Nephron (organoid): Measurements from ENCODE around the gene AMIGO3.

Source experiments
- H3K27ac Mint-ChIP-seq, 3 experiments: 2 replicates each; pipeline ENCODE4 v1.8.0; 2020; ENCODE audit warnings: mixed read lengths in 3 of 3, mild to moderate bottlenecking in 2 of 3, moderate library complexity in 1 of 3
- H3K27me3 Mint-ChIP-seq: 2 replicates; pipeline ENCODE4 v1.8.0; 2021; ENCODE audit warnings: low read depth, mild to moderate bottlenecking, moderate library complexity, mixed read lengths
- H3K36me3 Mint-ChIP-seq: 2 replicates; pipeline ENCODE4 v1.8.0; 2020; ENCODE audit warnings: low read depth, mixed read lengths
- H3K4me1 Mint-ChIP-seq: 2 replicates; pipeline ENCODE4 v1.8.0; 2020; ENCODE audit warnings: mixed read lengths
- H3K4me3 Mint-ChIP-seq, 3 experiments: 2 replicates each; pipeline ENCODE4 v1.8.0; 2020; ENCODE audit warnings: mild to moderate bottlenecking in 3 of 3, mixed read lengths in 3 of 3, moderate library complexity in 2 of 3
- H3K9me3 Mint-ChIP-seq: 2 replicates; pipeline ENCODE4 v1.8.0; 2020; ENCODE audit warnings: mixed read lengths
- CTCF ChIP-seq, 3 experiments: fragments of 200-600 bp; sonication (generic); IDR thresholded peaks; one replicate each; pipeline ENCODE4 v1.5.0; 2021; ENCODE audit warnings: antibody characterized with exemption in 3 of 3; ENCODE audit not compliant: unreplicated experiment in 3 of 3

The AMIGO3 gene

GRCh38 chr3:49711489-49711888 lies 8.0 kb downstream of the AMIGO3 start:
- Mint-ChIP-seq H3K27ac (no peak overlapping the region), H3K9me3 (no peaks in the 10 kb centered on the region), H3K4me3 (no peak overlapping the region), H3K36me3 (peaks cover 15% of the 10 kb centered on the region), H3K4me1 (no peaks in the 10 kb centered on the region), H3K27me3 (no peaks in the 10 kb centered on the region)
- no peak for TF ChIP-seq CTCF (IDR thresholded peaks at IDR 0.05; ENCODE audit: unreplicated experiment in 3 of 3)

GRCh38 chr3:49709852-49710251 lies 9.6 kb downstream of the AMIGO3 start:
- no peak for TF ChIP-seq CTCF (IDR thresholded peaks at IDR 0.05; ENCODE audit: unreplicated experiment in 3 of 3)
- Mint-ChIP-seq H3K4me1 (no peaks in the 10 kb centered on the region), H3K9me3 (no peaks in the 10 kb centered on the region), H3K4me3 (no peak overlapping the region), H3K27ac (no peak overlapping the region), H3K36me3 (peaks cover 15% of the 10 kb centered on the region), H3K27me3 (no peaks in the 10 kb centered on the region)

- H3K36me3 Mint-ChIP-seq, result peaks cover 19% of the 10 kb centered on the region
- H3K9me3 Mint-ChIP-seq, result no peaks in the 10 kb centered on the region
- TF ChIP-seq CTCF (IDR thresholded peaks at IDR 0.05; ENCODE audit: unreplicated experiment in 3 of 3), result no peak
- H3K27ac Mint-ChIP-seq, result no peak overlapping the region
- H3K4me1 Mint-ChIP-seq, result no peaks in the 10 kb centered on the region
- no peak overlapping the region for H3K4me3 Mint-ChIP-seq
- H3K27me3 Mint-ChIP-seq, result no peaks in the 10 kb centered on the region
Measured at GRCh38 chr3:49707113-49707480, 12.4 kb downstream of the AMIGO3 start.

DNA sequence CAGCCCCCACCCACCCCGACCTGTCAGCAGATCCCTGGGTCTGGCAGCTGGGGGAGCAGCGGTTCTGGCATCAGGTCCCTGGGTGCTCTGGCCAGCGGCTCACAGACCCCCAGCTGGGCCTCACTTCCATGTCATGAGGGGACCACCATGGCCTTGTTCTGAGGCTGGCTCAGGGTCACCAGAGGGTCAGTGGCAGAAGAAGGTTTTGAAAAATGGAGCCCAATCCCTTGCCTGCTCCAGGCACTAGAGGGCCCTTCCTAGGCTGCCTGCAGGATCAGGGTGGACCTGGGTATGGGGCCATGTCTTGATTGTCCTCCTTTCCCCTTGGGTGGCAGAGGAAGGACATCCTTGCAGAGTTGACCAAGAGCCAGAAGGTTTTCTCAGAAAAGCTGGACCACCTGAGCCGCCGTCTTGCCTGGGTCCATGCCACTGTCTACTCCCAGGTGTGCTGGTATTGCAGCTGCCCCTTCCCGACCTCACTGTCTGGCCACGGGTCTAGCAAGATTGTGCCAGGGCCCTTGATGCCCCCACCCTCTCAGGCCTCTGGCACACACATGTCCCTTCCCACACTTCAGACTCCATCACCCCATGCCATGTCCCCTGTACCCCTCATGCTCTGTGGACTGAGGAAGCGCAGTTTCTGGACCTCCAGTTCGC lies 12.9 kb downstream of the AMIGO3 start:
- no peaks in the 10 kb centered on the region for H3K27me3 Mint-ChIP-seq
- H3K36me3 Mint-ChIP-seq, result peaks cover 19% of the 10 kb centered on the region
- no peaks in the 10 kb centered on the region for H3K9me3 Mint-ChIP-seq
- H3K27ac Mint-ChIP-seq, result no peak overlapping the region
- no peak overlapping the region for H3K4me3 Mint-ChIP-seq
- no peaks in the 10 kb centered on the region for H3K4me1 Mint-ChIP-seq
- no peak for TF ChIP-seq CTCF (IDR thresholded peaks at IDR 0.05; ENCODE audit: unreplicated experiment in 3 of 3)

DNA sequence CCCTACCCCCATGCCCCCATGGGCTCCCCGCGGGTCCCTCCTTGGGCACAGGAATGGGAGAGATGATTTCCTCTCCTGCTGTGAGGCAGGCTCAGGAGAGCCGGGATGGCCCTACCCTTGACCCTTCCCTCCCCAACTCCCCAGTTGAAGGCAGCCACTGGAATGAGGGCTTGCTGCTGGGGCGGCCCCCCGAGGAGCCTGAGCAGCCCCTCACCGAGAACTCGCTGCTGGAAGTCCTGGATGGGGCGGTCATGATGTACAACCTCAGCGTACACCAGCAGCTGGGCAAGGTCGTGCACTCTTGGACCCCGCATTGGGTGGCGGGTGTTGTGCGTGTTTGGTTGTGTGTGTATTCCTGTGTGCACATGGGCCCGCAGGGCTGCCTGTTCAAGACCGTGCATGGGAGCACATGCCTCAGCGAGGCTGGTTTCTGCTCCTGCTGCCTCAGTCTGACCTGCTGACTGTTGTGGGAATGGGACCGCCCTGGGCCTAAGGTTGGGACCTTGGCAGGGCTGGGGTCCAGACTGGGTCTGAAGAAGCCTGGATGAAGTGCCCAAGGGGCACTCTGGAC lies 14.0 kb downstream of the AMIGO3 start:
- peaks cover 15% of the 10 kb centered on the region for H3K36me3 Mint-ChIP-seq
- no peaks in the 10 kb centered on the region for H3K9me3 Mint-ChIP-seq
- TF ChIP-seq CTCF (IDR thresholded peaks at IDR 0.05; ENCODE audit: unreplicated experiment in 3 of 3), result no peak
- H3K27me3 Mint-ChIP-seq, result no peaks in the 10 kb centered on the region
- no peak overlapping the region for H3K4me3 Mint-ChIP-seq
- no peak overlapping the region for H3K27ac Mint-ChIP-seq
- no peaks in the 10 kb centered on the region for H3K4me1 Mint-ChIP-seq

DNA sequence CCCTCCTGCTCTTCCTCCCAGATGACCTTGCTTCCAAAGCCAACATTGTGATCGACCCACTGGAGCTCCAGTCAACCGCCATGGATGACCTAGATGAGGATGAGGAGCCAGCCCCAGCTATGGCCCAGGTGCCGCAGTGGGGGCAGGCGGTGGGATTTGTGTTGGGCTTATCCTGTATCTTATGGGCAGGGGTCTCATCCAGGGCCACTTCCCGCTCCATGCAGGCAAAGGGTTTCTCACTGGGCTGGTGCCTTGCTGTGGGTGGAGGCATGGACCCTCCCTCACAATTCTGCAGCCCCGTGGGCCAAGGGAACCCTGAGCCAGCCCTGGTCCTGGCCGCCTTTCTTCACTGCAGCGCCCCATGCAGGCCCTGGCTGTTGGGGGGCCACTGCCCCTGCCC lies 14.9 kb downstream of the AMIGO3 start:
- Mint-ChIP-seq H3K36me3 (peaks cover 11% of the 10 kb centered on the region), H3K4me1 (no peaks in the 10 kb centered on the region), H3K9me3 (no peaks in the 10 kb centered on the region), H3K27me3 (no peaks in the 10 kb centered on the region), H3K27ac (no peak overlapping the region), H3K4me3 (no peak overlapping the region)
- TF ChIP-seq CTCF (IDR thresholded peaks at IDR 0.05; ENCODE audit: unreplicated experiment in 3 of 3), result no peak
